NCI-H2107 (cell line): ENCODE results near the gene GRIN2A.

Source experiments
- DNase-seq: peaks from one replicate; lab custom pipeline; 2025; lab: John Stamatoyannopoulos, UW

GRIN2A gene

DNA sequence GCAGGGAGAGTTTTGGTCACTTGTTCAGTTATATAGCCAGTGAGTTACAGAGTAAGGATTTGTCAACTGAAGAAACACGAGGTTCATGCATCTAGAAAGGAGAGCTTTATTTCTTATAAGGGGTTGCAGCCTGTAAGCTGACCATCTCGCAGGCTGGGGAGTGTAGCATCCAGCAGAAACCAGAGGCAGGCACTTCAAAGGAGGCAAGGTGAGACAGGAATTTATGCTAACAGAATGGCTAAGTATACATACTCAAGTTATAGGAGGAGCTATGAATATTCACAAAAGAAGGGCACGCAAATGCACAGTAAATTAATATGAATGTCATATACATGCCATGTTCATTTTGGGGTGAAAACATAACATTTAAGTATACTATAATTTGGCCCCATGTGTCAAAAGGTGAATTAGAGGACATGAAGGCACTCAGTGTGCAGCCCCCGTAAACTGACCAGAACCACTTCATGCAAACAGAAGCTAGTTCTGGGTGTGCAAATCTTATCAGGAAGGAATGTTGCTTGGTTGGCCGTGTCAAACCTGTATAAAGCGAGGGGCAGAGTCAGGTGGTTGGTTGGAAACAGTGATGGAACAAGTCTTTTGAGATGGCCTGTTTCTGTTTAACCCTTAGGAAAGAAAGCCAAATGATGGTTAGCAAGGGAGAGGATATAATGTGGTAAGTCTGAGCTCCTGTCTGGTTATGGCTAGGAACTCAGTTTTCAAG lies 97.0 kb downstream of the GRIN2A start:
- DNase-seq, result no peak

DNA sequence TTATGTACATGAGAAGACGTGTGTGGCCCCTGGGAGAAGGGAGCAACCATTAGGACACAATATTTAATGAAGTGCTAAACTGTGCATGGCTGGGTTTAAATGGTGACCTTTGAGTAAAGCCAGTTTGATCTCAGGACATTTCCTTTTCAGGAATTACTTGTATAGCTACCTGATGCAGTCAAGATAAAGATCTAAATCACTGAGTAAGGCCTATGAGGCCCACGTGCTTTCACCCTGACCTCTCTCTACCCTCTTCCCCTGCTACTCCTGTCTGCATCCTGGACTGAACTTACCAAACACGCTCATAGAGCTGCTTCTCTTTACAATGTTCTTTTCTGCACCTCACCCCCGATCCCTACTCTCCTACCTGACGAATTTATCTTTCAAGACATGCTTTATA lies 98.9 kb downstream of the GRIN2A start:
- no peak for DNase-seq

DNA sequence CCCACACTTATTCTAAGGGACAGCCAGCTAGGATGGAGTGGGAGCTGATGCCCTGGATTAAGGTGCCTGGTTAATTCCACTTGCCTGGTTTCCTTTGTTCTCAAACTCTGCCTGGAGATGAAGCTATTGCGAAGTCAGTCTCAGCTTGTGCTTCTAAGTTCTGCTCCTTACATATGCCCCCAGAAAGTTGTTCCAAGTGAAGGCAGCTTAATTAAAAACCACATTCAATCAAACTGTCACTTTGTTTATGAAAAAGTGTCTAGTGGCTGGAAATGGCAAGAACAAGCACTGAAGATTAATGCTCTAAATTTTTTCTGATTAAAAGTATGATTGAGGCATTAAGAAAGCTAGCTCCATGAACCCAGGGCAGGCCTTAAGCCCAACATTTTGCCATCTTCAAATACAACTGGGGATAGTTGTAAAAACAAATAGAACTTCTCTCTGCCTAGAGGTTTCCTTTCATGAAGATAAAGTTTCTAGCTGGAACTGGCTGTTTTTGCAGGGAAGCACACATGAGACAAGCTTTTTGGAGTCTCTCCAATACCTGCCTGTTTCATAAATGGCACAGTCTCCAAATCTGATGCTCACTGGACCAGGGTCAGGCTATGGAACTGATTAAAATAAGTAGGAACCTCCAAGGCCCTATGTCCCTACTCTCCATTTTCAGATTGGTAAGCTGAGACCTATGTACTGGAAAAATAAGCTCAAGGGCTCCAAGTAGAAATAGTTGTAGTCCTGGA lies 100.9 kb downstream of the GRIN2A start:
- no peak for DNase-seq

DNA sequence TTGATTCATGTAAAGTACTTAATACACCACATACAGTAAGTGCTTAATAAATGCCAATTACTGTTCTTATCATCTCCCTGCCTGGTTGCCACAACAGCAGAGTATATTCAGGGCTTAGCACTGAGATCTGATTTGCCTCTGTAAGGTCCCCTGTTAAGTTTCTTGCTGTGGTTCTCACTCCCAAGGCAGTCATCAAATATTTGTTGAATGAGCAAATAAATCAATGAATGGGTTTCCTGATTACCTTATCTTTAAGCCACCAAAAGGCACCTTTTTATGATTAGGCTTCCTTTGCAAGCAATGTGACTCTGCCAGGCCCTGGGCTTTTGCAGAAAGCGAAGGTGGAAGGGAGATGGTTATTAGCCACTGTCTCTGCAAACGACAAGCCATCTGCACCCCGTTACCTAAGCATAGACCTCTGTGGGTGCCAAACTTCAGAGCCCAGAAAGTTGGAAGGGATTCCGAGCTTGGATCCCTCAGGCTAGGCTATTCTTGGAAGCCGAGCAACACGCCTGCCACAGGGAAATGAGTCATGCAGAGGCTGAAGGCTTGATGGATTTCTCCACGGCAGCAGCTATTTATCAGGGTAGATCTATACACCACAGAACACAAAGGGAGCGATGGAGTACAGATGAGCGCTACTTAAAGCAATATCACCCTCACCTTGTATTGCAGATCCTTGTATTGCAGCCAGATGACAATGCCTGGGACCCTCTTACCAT lies 102.0 kb downstream of the GRIN2A start:
- DNase-seq, result no peak

DNA sequence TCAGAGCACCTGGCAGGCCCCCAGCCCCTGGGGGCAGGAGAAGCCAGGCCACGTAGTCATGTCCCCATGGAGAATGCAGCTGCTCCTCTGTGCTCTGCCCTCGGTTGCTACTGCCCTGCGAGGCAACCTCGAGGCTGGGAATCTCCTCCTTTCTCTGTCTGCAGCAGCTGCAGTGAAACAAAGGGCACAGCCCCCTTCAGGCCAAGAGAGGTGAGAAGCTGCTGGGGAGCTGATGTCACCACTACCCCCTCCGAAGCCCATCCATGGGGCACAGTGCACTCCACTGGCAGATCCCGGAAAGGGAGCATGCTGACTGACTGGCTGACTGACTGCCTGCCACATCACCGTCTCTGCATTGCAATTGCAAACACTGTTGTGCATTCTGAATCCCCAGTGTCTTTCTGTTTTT lies 103.7 kb downstream of the GRIN2A start:
- no peak for DNase-seq

DNA sequence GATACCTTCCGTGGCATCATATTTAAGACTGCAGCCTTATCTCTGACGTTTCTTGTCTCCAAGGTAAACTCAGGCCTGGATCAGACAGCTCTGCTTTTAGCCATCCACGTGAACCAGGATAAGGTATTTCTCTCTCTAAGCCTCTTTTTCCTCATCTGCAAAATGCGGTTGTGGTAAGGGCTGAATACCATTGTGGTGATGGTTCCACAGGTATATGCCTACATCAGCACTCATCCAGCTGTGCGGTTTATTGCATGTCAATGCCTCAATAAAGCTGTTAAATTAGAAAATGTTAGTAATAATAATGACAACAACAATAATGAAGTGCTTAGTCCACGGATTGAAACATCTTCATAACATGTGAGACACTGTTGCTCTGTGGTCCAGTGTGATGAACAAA lies 104.4 kb downstream of the GRIN2A start:
- no peak for DNase-seq

DNA sequence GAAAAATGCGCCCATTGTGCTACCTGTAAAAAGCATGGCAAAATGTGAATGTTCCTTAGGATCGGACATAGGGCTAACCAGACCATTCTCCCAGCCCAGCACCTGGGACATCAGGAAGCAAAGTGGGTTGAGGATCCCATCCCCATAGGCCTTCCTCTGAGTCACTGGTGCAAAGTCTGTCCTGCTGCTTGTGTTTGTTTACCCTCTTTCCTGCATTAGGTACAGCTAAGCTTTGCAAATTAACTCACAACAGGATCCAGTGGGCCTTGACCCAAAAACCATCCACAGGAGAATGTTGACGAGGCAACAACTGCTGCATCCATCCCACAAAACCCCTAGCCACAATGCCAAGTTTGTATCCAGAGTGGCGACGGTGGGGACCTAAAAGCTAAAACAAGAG lies 106.2 kb downstream of the GRIN2A start:
- no peak for DNase-seq

DNA sequence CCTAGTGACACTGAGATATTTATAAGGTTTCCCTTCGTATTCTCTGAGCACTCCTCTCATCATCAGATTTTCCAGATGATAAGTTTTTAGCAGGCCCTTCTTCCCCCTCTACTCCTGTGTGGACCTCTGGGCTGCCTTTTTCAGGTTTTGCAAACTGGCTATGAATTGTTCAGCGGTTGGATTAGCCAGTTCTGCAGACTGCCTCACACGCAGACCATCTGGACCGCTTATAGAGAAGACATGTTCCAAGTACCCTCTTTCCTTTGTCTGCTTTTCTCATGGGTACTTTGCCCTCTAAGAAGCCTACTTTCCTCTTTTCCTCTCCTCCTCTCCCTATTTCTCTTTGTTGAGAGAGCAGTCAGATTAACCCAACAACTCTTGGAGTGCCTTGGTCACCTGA lies 111.6 kb downstream of the GRIN2A start:
- DNase-seq, result no peak

DNA sequence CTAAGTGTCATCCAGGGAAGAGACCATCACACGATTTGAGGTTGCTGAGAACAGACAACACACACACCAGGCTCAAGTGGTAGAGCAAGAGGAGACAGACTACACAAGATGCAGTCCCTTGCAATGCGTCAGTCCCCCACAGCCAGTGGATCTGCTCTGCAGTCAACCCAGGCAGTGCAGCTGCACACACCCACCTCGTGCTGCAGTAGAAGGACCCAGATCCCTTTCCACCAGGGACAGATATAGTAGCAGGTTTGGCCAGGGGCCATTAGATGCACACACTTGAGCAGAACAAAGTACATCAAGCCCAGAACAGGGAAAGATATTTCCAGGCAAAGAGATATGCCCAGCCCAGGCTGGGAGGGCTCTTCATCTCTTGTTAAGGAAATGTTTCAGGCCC lies 112.9 kb downstream of the GRIN2A start:
- DNase-seq, result no peak

DNA sequence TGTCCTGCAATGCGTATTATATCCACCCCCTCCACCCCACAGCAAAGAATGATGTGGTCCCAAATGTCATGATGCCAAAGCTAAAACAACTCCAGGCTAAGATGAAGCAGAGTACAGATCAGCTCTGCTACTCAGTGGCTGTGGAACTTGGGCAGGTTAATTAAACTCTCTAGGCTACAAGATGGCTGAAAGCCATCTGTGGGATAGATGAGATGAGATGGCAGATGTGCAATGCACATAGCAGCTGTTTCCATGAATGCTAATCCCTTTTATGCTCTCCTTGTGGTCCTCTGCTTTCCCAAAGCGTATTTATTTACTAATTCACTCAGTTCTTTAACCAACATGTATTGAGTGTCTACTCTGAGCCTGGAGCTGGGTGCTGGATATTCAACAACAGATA lies 114.4 kb downstream of the GRIN2A start:
- no peak for DNase-seq

DNA sequence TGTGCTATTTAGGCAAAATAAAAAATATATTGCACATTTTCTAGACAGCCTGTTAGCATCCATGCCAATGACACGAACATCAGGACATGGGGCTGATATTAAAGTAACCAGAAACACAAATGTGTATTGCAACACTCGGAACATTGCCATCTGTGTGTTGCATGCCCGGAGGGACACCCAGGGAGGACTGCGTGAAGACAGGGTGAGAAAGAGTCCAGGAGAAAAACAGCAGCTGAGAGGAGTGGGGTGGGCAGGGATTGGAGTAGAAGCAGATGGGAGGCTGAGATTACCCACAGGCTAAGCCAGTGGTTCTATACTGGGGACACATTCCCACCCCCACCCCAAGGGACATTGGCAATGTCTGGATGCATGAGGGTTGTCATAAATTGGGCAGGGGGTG lies 114.8 kb downstream of the GRIN2A start:
- no peak for DNase-seq

DNA sequence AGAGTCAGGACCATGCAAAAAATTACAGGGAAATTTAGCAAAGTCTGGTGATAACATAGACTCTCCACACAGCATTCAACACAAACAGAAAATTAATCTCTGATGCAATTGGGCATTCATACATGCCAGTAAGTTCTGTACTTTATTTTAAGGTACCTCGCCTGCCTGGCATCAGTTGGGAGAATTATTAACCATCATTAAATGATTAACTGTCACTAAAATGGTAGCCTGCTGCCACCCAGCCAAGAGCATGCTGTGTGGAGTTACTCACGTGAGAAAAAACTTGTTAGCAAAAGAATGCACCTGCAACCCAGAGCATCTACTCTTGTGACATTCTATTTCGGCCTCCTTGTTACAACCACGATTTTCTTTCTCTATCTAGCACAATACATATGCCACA lies 117.2 kb downstream of the GRIN2A start:
- no peak for DNase-seq

DNA sequence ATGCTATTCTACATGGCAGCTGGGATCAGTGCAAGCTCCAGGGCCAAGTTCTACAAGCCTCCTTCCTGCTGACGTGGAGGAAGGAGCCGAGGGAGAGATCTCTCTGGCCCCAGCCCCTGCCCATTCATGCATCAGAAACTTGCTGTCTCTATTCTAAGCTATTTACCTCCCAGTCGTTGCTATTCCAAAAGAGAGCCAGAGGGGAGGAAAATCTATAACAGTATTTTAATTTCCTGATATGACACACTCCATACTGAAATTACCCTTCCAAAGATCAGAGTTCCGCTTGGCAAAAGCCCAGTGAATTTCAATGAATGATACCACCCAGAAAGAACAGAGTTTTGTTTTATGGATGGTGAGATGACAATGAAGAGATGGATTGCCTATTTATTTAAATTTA lies 133.4 kb downstream of the GRIN2A start:
- no peak for DNase-seq

DNA sequence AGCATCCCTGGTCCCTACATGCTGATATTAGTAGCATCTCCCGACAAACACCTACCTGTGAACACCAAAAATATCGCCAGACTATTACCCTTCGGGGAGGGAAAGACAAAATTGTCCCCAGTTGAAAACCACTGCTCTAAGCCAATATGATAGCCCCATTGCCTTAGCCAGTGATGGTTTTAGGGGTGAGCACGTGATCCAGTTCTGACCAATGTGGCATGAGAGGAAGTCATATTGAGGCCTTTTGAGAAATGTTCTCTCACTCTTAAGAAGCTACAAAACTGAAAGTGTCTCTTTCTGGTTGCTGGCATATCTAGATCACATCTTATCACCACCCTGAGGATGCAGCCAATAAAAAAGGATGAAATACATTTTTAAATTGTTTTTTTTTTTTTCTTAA lies 136.3 kb downstream of the GRIN2A start:
- no peak for DNase-seq

DNA sequence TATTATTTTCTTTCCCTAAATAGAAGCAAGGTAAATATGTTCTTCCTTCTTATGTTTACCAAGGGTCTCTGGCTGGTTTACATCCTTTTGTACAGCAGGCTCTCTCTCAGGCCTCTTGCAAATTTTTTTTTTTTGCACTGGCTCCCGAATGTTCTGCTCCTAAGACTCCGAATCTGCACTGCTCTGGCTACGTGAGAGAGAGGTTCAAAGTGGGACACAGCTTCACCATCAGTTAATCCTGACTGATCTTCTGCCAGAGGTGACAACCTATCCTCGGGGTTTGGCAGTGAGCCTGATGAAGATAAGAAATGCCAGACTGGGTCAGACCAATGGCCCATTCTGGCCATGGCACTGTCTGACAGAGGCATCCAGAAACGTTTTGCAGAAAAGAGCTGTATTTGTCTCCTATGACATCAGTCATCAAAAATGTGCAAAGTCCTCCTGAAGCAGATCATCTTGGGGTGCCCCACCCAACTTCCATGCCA lies 136.9 kb downstream of the GRIN2A start:
- no peak for DNase-seq

DNA sequence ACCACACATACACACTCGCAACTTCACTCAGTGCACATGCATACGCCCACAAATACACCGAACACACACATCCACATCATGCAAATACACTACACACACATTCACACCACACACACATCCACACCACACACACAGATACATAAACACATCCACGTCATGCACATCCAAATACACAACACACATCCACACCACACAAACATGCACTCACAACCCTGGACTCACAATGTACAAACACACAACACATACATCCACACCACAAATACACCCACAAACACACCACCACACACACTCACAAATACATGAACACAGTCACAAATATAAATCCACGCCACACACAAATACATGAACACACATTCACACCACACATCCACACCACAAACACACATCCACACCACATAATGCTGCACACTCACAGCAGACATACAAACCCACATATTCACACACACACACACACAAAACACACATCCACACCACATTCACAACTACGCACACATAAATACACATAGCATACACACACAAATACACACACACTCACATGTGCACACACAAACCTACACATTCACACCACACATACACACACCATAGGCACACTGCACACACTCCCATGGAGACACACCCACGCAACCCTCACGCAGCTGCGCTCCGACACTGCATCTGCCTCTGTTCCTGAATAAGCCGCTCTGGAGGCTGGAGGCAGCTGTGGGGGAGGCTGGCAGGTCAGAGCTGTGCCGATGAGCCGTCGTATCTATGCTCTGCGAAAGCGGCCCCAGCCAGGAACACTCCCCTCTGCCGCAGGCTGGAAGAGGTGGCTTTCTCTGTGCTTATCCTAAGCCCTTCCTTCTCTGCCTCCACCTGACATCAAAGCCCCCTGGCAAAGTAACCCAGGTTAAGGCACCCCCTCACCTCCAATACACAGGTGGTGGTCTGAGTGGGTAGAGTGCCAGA lies 141.8 kb downstream of the GRIN2A start:
- no peak for DNase-seq

DNA sequence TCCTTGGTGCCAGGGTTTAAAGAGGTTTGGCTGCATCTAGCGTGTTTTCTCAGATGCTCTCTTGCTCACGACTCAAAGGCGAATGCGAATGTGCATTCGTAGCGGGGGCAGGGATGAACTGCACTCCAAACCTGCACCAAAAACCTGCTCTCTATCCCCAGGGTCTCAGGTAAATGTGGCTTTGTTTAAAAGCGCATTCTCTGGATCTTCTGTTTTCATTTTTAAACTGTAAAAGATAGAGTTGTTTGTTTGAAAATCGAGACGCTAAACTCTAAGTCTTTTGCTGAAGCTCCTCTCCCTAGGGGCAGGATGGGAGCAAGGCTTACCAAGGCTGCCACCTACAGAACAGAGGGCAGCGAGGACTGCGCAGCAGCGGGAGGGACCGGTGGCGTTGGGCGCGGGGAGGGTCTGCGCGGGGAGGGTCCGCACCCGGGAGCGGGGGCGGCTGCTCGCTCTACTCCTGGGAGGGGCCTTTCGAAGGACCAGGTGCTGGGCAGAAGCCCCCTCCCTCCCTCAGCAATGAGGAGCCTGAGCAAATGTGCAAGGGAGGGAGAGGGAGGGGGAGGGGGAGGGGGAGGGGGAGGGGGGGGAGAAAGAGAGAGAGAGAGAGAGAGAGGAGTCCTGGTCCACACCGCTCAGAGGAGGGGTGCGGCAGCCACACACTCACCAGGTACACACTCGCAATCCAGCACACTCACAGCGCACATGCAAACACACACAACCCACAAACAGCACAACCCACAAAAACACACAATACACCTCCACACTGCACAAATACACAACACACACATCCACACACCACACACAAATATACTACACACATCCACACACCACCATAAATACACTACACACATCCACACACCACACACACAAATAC lies 142.8 kb downstream of the GRIN2A start:
- no peak for DNase-seq

DNA sequence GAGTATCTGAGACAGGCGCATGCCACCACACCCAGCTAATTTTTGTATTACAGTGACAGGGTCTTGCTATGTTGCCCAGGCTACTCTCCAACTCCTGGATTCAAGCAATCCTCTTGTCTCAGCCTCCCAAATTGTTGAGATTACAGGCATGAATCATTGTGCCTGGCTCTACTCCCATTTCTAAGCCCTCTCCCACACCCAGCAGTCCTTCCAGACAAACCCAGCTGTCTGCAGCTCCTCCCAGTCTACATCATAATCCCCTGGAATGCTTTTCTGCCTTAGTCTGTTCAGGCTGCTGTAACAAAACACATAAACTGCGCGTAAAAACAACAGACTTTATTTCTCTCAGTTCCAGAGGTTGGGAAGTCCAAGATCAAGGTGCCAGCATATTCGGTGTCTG lies 144.5 kb downstream of the GRIN2A start:
- no peak for DNase-seq

DNA sequence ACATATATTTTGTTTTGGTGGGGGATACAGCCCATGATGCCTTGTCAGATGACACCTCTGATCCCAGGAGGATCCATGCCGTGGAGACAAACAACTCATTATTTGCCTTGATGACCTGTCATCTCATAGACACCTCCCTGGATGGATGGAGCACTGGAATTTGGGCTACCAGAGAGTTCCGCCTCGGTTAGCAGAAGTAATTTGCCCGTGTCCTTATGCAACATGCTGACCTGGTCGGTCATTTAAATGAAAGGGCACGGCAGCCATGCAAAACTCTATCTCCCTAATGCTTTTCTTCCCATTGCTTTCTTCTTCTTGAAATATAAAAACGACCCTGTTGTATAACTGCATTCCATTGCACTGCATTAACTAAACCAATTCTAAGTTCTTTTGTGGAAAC lies 145.3 kb downstream of the GRIN2A start:
- DNase-seq, result no peak

DNA sequence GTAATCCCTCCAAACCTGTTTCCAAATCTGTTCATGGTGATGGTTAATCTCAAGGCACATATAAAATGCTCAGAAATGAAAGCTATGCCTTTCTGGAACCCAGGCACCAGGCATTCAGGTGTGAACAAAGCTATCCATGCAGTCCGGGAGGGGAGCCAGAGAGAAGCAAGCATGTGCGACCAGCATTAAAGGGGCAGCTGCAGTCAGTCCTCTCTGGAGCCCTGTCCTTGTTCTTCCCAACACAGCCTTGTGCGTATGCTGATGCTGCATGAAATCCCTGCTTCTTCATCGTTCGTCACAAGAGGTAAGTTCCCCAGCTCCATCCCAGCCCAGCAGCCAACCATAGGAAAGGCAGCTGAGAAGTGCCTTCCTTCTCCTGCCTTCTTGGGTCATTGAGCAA lies 148.7 kb downstream of the GRIN2A start:
- no peak for DNase-seq

DNA sequence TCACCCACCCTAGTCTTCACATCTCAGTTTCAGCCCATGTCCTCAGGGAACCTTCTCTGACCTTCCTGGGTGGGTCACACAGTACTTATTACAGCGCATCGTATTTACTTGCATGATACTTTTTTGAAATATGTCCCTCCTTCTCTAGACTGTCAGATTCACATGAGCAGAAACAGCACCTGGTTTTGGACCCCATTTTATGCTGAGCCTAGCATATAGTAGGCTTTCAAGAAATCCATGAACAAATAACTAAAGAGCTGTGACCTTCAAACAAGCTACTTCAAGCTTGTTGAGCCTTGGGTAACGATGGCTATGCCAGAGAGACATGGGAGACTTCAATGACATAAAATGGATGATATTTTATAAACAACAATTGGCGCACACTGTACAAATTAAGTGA lies 150.3 kb downstream of the GRIN2A start:
- DNase-seq, result no peak
